Rectal smooth muscle tissue (tissue), 1 donor: Measurements from ENCODE around the gene IFITM2.
"Not testable (repeated sequence)": the region's sequence is repeated elsewhere in the genome, so short reads cannot be mapped to it uniquely, and the experiment has no call there.

ENCODE experiments used
- H3K27ac ChIP-seq: one replicate; pipeline ENCODE4 v1.7.0; 2013; ENCODE audit warnings: low read depth, low read length, inconsistent platforms
- H3K27me3 ChIP-seq: one replicate; pipeline ENCODE4 v1.7.0; 2013; ENCODE audit warnings: low read length; ENCODE audit not compliant: control insufficient read depth, insufficient read depth
- H3K36me3 ChIP-seq: one replicate; pipeline ENCODE4 v1.7.0; 2013; ENCODE audit warnings: low read length; ENCODE audit not compliant: control insufficient read depth, insufficient read depth
- H3K4me1 ChIP-seq: one replicate; pipeline ENCODE4 v1.7.0; 2013; ENCODE audit warnings: low read length; ENCODE audit not compliant: control insufficient read depth, insufficient read depth
- H3K4me3 ChIP-seq: one replicate; pipeline ENCODE4 v1.7.0; 2013; ENCODE audit warnings: low read length
- H3K9ac ChIP-seq: one replicate; pipeline ENCODE4 v1.7.0; 2013; ENCODE audit warnings: low read length

IFITM2 gene

GRCh38 chr11:342328-342727 lies 34.7 kb downstream of the IFITM2 start:
- no peaks in the 10 kb centered on the region for H3K36me3 ChIP-seq
- no peak overlapping the region for H3K27ac ChIP-seq
- no peaks in the 10 kb centered on the region for H3K4me1 ChIP-seq
- H3K4me3 ChIP-seq: no peak overlapping the region
- no peaks in the 10 kb centered on the region for H3K27me3 ChIP-seq
- no peak overlapping the region for H3K9ac ChIP-seq

- H3K27ac ChIP-seq: no peak overlapping the region
- H3K27me3 ChIP-seq: no peaks in the 10 kb centered on the region
- no peaks in the 10 kb centered on the region for H3K36me3 ChIP-seq
- no peak overlapping the region for H3K9ac ChIP-seq
- no peaks in the 10 kb centered on the region for H3K4me1 ChIP-seq
- H3K4me3 ChIP-seq: no peak overlapping the region
These were observed 37.4 kb downstream of the IFITM2 start for GRCh38 chr11:344836-345578.

- Histone ChIP-seq H3K36me3 (no peaks in the 10 kb centered on the region), H3K9ac (no peak overlapping the region), H3K27me3 (no peaks in the 10 kb centered on the region), H3K27ac (no peak overlapping the region), H3K4me1 (no peaks in the 10 kb centered on the region), H3K4me3 (no peak overlapping the region)
These were observed 38.9 kb downstream of the IFITM2 start for GRCh38 chr11:346529-346928.

- not testable (repeated sequence) for H3K9ac ChIP-seq, H3K4me3 ChIP-seq, H3K36me3 ChIP-seq, H3K27me3 ChIP-seq
- H3K27ac ChIP-seq: peak overlapping the region; percentile 24
- H3K4me1 ChIP-seq: peaks cover 16% of the 10 kb centered on the region
These were observed 41.8 kb downstream of the IFITM2 start for GRCh38 chr11:349270-349954.

GRCh38 chr11:350033-350722 lies 42.6 kb downstream of the IFITM2 start:
- Histone ChIP-seq H3K27ac (peak overlapping the region; percentile 24), H3K4me1 (peaks cover 18% of the 10 kb centered on the region)
- not testable (repeated sequence) for H3K4me3 ChIP-seq, H3K36me3 ChIP-seq, H3K27me3 ChIP-seq, H3K9ac ChIP-seq

GRCh38 chr11:350723-351255 lies 43.2 kb downstream of the IFITM2 start:
- Histone ChIP-seq H3K27ac (no peak overlapping the region), H3K36me3 (no peaks in the 10 kb centered on the region), H3K9ac (no peak overlapping the region), H3K4me3 (no peak overlapping the region), H3K4me1 (peaks cover 24% of the 10 kb centered on the region), H3K27me3 (no peaks in the 10 kb centered on the region)

- Histone ChIP-seq H3K27me3 (no peaks in the 10 kb centered on the region), H3K4me3 (no peak overlapping the region), H3K27ac (no peak overlapping the region), H3K4me1 (peaks cover 24% of the 10 kb centered on the region), H3K9ac (no peak overlapping the region), H3K36me3 (no peaks in the 10 kb centered on the region)
These were observed 43.8 kb downstream of the IFITM2 start for GRCh38 chr11:351411-351810.

GRCh38 chr11:352456-353031 lies 44.9 kb downstream of the IFITM2 start:
- Histone ChIP-seq H3K27ac (peak overlapping the region; percentile 99), H3K27me3 (no peaks in the 10 kb centered on the region), H3K4me1 (peaks cover 24% of the 10 kb centered on the region), H3K4me3 (no peak overlapping the region), H3K36me3 (no peaks in the 10 kb centered on the region), H3K9ac (no peak overlapping the region)

GRCh38 chr11:353179-353873 lies 45.7 kb downstream of the IFITM2 start:
- Histone ChIP-seq H3K4me3 (no peak overlapping the region), H3K4me1 (peaks cover 24% of the 10 kb centered on the region), H3K9ac (no peak overlapping the region), H3K27ac (peak overlapping the region; percentile 99), H3K27me3 (no peaks in the 10 kb centered on the region), H3K36me3 (no peaks in the 10 kb centered on the region)

GRCh38 chr11:355581-356458 lies 48.2 kb downstream of the IFITM2 start:
- peak overlapping the region; percentile 61 for H3K4me3 ChIP-seq
- peaks cover 24% of the 10 kb centered on the region for H3K4me1 ChIP-seq
- no peaks in the 10 kb centered on the region for H3K27me3 ChIP-seq
- H3K27ac ChIP-seq: peak overlapping the region; percentile 99
- peak overlapping the region; percentile 61 for H3K9ac ChIP-seq
- H3K36me3 ChIP-seq: no peaks in the 10 kb centered on the region

- Histone ChIP-seq H3K4me1 (peaks cover 24% of the 10 kb centered on the region), H3K4me3 (no peak overlapping the region), H3K9ac (no peak overlapping the region), H3K27ac (no peak overlapping the region), H3K27me3 (no peaks in the 10 kb centered on the region), H3K36me3 (no peaks in the 10 kb centered on the region)
These were observed 49.0 kb downstream of the IFITM2 start for GRCh38 chr11:356610-357009.
